Measurements from ENCODE around the gene KAT5. TPM values are rescaled to one million over a fixed set of nuclear protein-coding genes. Genes with fewer than 3 reads are reported as not detected.

The KAT5 gene
- total and polyA plus RNA-seq, 2 of the 13 experiments (the other 11 are each of a cell fraction or from before 2014, with no cell fraction given) = 35.2 to 48.3 TPM

- TF ChIP-seq ZNF18 (CRISPR knock-in tag; IDR thresholded peaks at IDR 0.05; ENCODE audit: insufficient replicate concordance) (peak; percentile 77), SP5 (CRISPR knock-in tag; IDR thresholded peaks at IDR 0.05; ENCODE audit: borderline replicate concordance, low read depth) (no peak), SPEN (CRISPR knock-in tag; IDR thresholded peaks at IDR 0.05; ENCODE audit: low read depth) (no peak), ZNF788 (CRISPR knock-in tag; IDR thresholded peaks at IDR 0.05; ENCODE audit: borderline replicate concordance) (0 out of 2 replicates have a peak, but pooled peaks have one; percentile 7)
Observed at GRCh38 chr11:65663639-65664200, 48.3 kb upstream of the KAT5 start (continued).

- H3K9ac ChIP-seq (ENCODE audit: insufficient read depth, low read depth, low read length) = no peak overlapping the region
- no peak for FAIRE-seq
- H3K79me2 ChIP-seq (ENCODE audit: insufficient read depth, low read length) = no peaks in the 10 kb centered on the region
- intact Hi-C loops (cut with micrococcal nuclease; ENCODE audit: unreplicated experiment) (no loop called here), in situ Hi-C loops (cut with HindIII; ENCODE audit: extremely low pct_ligation_motif_present, low pct_unique_long_range_greater_than_20kb) (no loop called here)
- H3K9me3 ChIP-seq (ENCODE audit: low read length) = no peaks in the 10 kb centered on the region
- H3K4me3 ChIP-seq (replicated peaks in 1 of 3; ENCODE audit: insufficient read depth in 1 of 3, low read depth in 2 of 3, low read length in 3 of 3) = no peak overlapping the region
- no peaks in the 10 kb centered on the region for H3K4me1 ChIP-seq (ENCODE audit: insufficient read depth, low read length)
- DNase-seq (ENCODE audit: low spot score) = no peak
- POLR2A ChIA-PET = interaction anchor here (1.5 kb wide), 1 partner anchor 9 kb away, joined by 5 read pairs; the partner anchor contains the start of gene RELA
- CTCF ChIA-PET (ENCODE audit: low intra/inter-chr PET ratio, low total read pairs) = no interaction called here
- no peak overlapping the region for H3K27ac ChIP-seq (ENCODE audit: extremely low read length, insufficient read depth, low read length)
- H4K20me1 ChIP-seq (ENCODE audit: insufficient read depth, low read length) = no peaks in the 10 kb centered on the region
- H3K36me3 ChIP-seq (replicated peaks in 1 of 2; ENCODE audit: control insufficient read depth in 1 of 2, insufficient read depth in 2 of 2, low read length in 2 of 2) = no peaks in the 10 kb centered on the region
- no peaks in the 10 kb centered on the region for H3K27me3 ChIP-seq (ENCODE audit: control insufficient read depth in 1 of 2, insufficient read depth in 2 of 2, low read length in 2 of 2)
- no peak for ATAC-seq
- H3K4me2 ChIP-seq (ENCODE audit: low read depth, low read length) = no peak overlapping the region
- no peak overlapping the region for H2AFZ ChIP-seq (ENCODE audit: low read length)
- no TSS peak for BruUV-seq (replicated peaks)
- TF ChIP-seq NPAS2 (CRISPR knock-in tag; IDR thresholded peaks at IDR 0.05; ENCODE audit: borderline replicate concordance) (no peak), ETS1 (CRISPR knock-in tag; IDR thresholded peaks at IDR 0.05) (no peak), ISL2 (CRISPR knock-in tag; IDR thresholded peaks at IDR 0.05) (no peak), ZNF740 (CRISPR knock-in tag; IDR thresholded peaks at IDR 0.05) (no peak), ETV5 (CRISPR knock-in tag; IDR thresholded peaks at IDR 0.05; ENCODE audit: borderline replicate concordance) (no peak), LRRFIP1 (CRISPR knock-in tag; conservative IDR thresholded peaks at IDR 0.05) (no peak), SUZ12 (IDR thresholded peaks at IDR 0.05; ENCODE audit: low read depth, low read length) (no peak), ZNF576 (CRISPR knock-in tag; IDR thresholded peaks at IDR 0.05) (no peak), EEA1 (CRISPR knock-in tag; IDR thresholded peaks at IDR 0.05; ENCODE audit: borderline replicate concordance) (no peak), SNAI1 (CRISPR knock-in tag; IDR thresholded peaks at IDR 0.05; ENCODE audit: borderline replicate concordance) (no peak), TFDP1 (CRISPR knock-in tag; IDR thresholded peaks at IDR 0.05; ENCODE audit: borderline replicate concordance) (no peak)
Observed at GRCh38 chr11:65672180-65672860, 39.7 kb upstream of the KAT5 start.
